UCSD-AML1 (cell line): ENCODE results near the gene RHBDL3.

ENCODE experiments used
- DNase-seq: peaks from one replicate; lab custom pipeline; 2025; ENCODE audit not compliant: unreplicated experiment; lab: John Stamatoyannopoulos, UW

RHBDL3 gene

GRCh38 chr17:32266389-32267301 is 1.0 kb downstream of the RHBDL3 start:
- DNase-seq: no peak

DNA sequence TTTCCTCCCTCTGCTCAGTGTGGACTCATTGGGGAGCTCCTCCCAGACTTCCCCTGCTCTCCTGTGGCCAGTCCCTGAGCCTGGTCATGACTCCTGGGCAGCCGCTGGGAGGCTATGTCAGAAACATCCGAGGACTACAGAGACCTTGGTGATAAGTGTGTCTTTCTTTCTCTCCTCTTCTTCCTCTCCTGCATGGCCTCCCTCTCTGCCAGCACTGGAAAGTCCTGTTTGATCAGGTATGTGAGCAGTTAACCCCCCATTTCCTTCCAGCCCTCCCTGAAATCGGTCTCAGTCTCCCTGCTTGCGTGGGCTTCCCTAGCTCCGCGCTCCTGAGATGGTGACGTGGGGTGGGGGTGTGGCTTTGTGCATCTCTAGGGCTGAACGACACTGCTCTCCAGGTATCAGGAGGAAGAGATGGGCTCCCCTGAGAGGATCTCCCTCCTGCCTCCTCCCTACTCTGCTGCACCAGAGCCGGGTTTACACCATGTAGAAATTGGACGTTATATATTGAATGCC is 2.1 kb downstream of the RHBDL3 start:
- DNase-seq: no peak

DNA sequence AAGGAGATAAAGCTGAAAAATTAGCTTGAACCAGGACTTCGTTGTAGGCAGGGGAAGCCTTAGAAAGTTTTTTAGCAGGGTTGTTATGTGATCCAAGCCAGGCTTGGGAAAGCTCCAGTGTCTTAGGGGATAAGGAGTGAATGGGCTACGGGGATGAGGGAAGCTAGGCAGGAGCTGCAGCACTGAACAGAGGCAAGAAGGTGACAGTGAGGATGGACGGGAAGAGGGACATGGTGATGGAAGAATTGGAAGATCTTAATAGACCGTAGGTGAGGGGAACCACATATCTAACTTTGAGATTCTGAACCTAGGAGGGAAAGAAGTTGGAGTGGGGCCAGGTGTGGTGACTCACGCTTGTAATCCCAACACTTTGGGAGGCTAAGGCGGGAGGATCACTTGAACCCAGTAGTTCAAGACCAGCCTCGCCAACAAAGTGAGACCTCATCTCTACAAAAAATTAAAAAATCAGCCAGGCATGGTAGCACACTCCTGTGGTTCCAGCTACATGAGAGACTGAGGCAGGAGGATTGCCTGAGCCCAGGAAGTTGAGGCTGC is 3.2 kb downstream of the RHBDL3 start:
- no peak for DNase-seq

- DNase-seq: no peak
These were observed 3.7 kb downstream of the RHBDL3 start for GRCh38 chr17:32269377-32269776.

DNA sequence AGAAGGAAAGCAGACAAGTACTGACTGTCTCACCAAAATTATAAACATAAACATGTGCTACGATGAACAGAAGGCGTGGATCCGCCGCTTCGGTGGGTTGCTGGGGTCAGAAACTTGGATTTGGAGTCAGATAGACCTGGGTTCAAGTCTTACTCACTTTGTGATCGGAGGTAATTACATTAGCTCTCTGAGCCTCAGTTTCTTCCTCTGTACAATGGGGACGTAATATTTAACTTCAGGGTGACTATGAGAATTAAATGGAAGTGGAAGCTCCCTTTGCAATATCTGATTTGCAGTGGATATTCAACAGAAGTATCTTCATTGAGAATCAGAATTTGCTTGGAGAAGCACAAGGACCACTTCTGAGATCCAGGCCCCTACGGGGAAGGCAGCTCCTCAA is 6.2 kb downstream of the RHBDL3 start:
- no peak for DNase-seq

GRCh38 chr17:32274101-32274500 is 8.5 kb downstream of the RHBDL3 start:
- DNase-seq: no peak

GRCh38 chr17:32274643-32275042 is 9.0 kb downstream of the RHBDL3 start:
- no peak for DNase-seq

DNA sequence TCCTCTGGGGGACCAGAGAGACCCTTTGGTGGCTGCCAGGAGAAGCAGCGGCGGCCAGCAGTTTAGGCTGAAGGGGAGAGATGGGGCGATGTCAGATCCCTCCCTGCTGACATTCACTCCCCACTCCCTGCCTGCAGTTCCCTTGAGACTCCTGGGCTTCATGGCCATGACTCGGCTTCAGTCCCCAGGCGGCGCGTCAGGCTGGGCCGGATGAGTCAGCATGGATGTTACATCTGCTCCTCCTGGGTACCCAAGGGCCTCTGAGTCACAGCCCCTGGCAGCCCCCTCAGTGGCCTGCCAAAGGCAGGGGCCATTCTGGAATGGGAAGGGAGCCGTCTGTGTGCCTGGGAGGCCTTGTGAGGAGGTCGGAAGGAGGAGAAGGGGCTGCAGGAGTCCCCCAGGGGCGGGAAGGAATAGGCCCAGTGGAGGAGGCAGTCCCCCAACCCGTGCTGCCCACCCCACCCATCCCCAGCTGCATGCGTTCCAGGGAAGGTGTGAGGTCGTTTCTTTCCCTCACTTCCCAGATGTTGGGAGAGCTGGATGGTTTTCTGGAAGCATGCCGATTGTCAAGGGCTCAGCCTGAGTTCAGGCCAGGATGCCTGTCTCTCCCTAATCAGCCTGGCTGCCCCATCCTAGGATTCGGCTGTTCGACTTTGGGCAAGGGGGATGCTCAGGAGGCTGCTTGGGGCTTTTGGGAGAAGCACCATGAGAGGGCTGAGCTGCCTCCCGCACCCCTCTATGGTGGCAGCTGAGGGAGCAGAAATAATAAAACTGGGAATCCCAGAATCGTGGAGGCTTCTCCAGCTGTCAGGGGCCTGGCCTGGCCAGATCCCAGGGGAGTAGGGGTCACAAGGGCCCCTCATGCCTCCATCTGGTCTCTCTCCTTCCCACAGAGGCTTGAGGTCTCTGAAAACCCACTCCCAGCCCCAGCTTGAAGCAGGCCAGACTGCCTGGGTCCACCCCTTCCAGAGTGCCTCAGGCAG is 9.7 kb downstream of the RHBDL3 start:
- DNase-seq: peak; percentile 52

DNA sequence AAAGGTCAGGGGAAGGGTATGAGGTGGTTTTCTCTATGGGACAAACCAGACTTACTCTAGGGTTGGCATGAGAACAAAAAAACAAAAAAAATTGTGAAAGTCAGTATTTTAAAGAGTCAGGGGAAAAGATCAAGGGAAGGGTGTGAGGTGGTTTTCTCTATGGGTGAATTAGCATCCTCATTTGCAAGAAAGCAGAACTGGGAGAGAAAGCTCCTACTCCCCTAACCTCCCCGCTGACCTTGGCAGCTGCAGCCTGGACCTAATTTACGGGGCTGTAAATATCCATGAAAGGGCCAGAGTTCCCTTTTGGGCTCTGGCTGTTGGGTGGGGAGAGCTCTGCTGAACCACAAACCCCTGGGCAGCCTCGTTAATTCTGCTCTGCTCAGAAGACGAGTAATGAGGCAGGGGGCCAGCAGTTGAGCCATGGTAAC is 10.6 kb downstream of the RHBDL3 start:
- no peak for DNase-seq

GRCh38 chr17:32277284-32277683 is 11.7 kb downstream of the RHBDL3 start:
- no peak for DNase-seq

DNA sequence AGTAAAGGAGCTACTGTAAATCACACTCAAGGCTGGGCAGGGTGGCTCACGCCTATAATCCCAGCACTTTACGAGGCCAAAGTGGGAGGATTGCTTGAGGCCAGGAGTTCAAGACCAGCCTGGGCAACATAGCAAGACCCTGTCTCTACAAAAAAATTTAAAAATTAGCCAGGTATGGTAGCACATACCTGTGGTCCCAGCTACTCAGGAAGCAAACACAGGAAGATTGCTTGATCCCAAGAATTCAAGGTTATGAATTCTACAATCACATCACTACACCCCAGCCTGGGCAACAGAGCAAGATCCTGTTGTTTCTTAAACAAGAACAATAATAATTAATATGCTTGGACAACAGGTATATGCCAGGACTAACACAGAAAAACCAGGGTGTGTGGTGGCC is 13.2 kb downstream of the RHBDL3 start:
- DNase-seq: no peak

DNA sequence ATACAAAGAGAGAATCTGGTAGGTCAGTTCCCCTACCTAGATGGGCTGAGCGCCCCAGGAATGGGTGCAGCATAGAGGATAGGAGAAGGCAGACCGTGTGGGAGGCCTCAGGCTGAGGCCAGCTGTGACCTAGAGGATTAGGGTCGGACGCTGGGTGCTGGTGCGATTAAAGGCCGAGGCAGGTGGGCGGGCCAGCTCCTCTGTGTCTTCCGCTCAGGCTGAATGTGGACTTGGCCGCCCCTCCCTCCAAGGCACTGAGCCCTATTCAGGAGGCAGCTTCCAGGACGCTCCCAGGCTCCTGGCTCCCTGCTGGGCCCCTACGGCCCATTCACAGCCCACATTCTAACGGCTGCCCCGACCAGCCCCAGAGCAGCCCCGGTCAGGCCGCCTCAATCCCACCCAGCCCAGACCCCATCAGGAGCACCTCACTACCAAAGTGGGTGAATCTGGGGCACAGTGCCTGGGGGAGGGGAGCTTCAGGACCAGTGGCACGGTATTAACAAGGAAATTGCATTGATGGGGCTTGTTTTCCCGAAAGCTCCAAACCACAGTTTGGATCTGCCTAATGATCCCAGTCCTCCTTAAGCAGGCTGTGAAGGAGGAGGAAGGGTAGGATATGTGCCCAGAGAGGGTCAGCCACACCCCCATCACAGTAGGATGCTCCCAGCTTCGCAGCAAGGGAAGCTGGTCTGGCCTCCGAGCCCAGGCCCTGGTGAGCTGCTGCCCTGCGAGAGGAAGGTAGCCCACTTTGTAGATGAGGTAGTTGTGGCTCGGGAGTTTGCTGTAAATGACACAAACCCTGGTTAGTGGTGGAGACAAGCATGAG is 14.5 kb downstream of the RHBDL3 start:
- DNase-seq: no peak

DNA sequence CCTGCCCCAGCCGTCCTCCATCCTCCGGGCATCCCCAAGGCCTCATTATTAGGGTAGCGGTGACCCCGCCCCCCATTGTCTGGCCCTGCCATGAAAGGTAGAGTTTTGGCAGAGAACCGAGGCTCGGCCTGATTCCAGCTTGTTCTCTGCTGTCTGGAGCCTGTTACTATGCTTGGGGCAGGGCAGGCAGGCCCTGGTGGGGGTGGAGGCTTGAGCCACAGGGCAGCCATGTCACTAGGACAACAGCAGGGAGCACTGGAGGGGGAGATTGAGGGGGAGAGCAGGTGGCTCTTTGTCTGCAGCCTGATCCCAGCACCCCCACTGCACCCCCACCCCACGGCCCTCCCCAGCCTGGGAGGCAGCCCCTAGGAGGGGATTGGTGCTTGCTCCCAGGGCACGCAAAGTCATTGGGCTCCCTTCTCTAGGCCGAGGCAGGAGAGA is 15.4 kb downstream of the RHBDL3 start:
- no peak for DNase-seq

GRCh38 chr17:32283745-32284201 is 18.1 kb downstream of the RHBDL3 start:
- DNase-seq: no peak

GRCh38 chr17:32285306-32285705 is 19.7 kb downstream of the RHBDL3 start:
- peak; percentile 29 for DNase-seq

DNA sequence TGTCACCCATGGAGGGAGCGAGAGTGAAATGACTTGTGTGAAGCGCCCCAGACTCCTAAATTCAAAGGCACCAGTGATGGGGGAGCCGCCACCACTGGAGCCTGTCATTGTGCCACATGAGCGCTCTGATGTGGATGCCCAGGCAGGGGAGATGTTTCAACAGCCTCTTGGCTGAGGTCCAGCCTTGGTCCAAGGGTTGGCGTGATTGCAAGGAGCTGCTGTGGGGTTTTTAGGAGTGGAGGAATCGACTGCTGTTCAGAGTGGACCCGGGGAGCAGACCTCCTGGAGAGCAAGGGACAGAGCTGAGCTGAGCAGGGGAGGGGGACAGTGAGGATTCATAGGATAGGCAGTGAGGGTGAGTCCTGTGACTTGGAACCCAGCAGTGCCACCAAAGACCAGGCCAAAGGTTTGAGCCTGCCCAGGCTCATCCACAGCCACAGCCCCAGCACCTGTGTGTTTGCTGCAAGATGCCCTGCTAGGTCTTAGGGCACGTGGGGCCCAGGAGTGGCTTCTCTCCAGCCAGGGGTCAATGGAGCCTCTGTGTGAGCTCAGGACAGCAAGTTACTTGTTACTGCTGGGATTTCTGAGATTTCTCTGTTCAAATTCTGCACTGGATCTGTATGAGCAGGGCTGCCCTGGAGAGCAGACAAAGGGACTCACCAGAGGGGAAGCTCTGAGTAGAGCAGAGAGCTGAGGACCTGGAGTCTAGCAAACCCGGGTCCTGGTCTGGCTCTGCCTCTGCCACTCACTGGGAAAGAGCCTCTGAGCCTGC is 20.3 kb downstream of the RHBDL3 start:
- DNase-seq: no peak

DNA sequence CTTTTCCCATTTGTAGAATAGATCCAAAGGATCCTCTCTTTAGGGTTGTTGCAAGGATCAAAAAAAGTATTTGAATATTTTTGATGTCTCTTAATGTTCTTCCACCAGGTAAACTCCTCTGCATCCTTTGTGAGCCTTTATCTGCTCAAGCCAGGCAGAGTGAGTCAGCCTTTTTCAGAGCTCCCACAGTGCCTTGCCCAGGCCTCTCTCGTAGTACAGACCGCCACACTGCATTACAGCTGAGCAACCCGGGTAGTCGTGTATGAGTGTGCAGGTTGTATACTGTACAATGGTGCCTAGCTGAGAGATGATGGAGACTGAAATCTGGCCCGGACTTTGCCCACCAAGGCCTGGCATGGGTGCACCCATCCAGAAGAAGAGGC is 20.9 kb downstream of the RHBDL3 start:
- peak; percentile 60 for DNase-seq

- no peak for DNase-seq
These were observed 22.3 kb downstream of the RHBDL3 start for GRCh38 chr17:32287804-32288511.

DNA sequence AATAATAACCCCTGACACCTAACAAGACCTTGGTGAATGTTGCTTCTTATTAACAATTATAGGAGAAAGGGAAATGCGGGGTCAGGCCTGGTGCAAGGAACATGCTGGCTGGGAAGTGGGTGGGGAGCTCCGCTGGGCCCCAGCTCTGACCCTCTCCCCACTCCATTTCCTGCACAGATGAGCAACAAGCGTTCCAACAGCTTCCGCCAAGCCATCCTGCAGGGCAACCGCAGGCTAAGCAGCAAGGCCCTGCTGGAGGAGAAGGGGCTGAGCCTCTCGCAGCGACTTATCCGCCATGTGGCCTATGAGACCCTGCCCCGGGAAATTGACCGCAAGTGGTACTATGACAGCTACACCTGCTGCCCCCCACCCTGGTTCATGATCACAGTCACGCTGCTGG is 23.0 kb downstream of the RHBDL3 start:
- DNase-seq: peak; percentile 83
